K562 (cell line): ENCODE measurements around the gene CH25H. TPM values are rescaled to one million over a fixed set of nuclear protein-coding genes. Genes with fewer than 3 reads are reported as not detected.

Experiments
- ATAC-seq: fragments of 200-7000 bp; cut with Tn5 transposase; 3 replicates; pipeline ENCODE4 v1.9.1; 2020; ENCODE audit warnings: moderate library complexity
- BruUV-seq: library from RNA; stranded (reverse); fragments of 400-500 nt; replicated peaks from 2 replicates; lab custom pipeline; 2021; lab: Mats Ljungman, UMichigan
- CTCF ChIA-PET: fragments of 300-600 bp; formaldehyde crosslinking; extraction: SDS; loops from one replicate; lab custom pipeline; 2021; ENCODE audit warnings: low intra/inter-chr PET ratio; lab: Yijun Ruan, JAX
- POLR2A ChIA-PET: fragments of 300-600, 350-650 bp; sonication (Branson Sonifier 250); formaldehyde crosslinking; extraction: SDS; loops from one replicate; lab custom pipeline; 2021; ENCODE audit warnings: antibody characterized with exemption, inconsistent platforms; lab: Yijun Ruan, JAX
- DNase-seq, 4 experiments: peaks; one replicate each; pipeline versions ENCODE4 v3.0.0 to v3.0.0-alpha.2; 2011 to 2018; ENCODE audit warnings: low spot score in 3 of 4, mixed read lengths in 3 of 4; ENCODE audit errors: extremely low read depth in 1 of 4
- FAIRE-seq: peaks from 2 replicates; lab custom pipeline; 2011; peaks lifted over from hg19 to GRCh38; lab: Jason Lieb, UNC
- H2AFZ ChIP-seq: 2 replicates; pipeline ENCODE4 v1.6.0; 2011; ENCODE audit warnings: low read depth, low read length, control low read depth, inconsistent platforms
- H3K27ac ChIP-seq: fragments of 200-600 bp; 3 replicates; pipeline ENCODE4 v1.8.0; 2011; ENCODE audit warnings: low read depth, mild to moderate bottlenecking, control low read depth, inconsistent platforms, low read length, moderate library complexity, mixed read lengths; ENCODE audit errors: extremely low read depth
- H3K27me3 ChIP-seq, 2 experiments: fragments of 300-600 bp in 1 of 2; 2 replicates in 1 of 2; 3 replicates in 1 of 2; pipeline versions ENCODE4 v1.6.0 to v1.8.0; 2011; ENCODE audit warnings: inconsistent platforms in 2 of 2, low read length in 2 of 2, mild to moderate bottlenecking in 1 of 2, mixed read lengths in 1 of 2, moderate library complexity in 1 of 2; ENCODE audit not compliant: control insufficient read depth in 2 of 2, insufficient read depth in 2 of 2
- H3K36me3 ChIP-seq: fragments of 300-600 bp; 3 replicates; pipeline ENCODE4 v1.8.0; 2011; ENCODE audit warnings: mild to moderate bottlenecking, low read length, inconsistent platforms; ENCODE audit not compliant: control insufficient read depth, insufficient read depth
- H3K4me1 ChIP-seq, 2 experiments: fragments of 200-600 bp in 1 of 2; replicated peaks in 1 of 2; 2 replicates in 1 of 2; 3 replicates in 1 of 2; pipeline versions ENCODE4 v1.5.1 to v1.8.0; 2011; ENCODE audit warnings: inconsistent platforms in 2 of 2, low read length in 2 of 2, mild to moderate bottlenecking in 1 of 2, mixed read lengths in 1 of 2, moderate library complexity in 1 of 2; ENCODE audit not compliant: control insufficient read depth in 2 of 2, insufficient read depth in 2 of 2
- H3K4me2 ChIP-seq: 2 replicates; pipeline ENCODE4 v1.6.1; 2011; ENCODE audit warnings: low read length, control low read depth, inconsistent platforms, mixed read lengths; ENCODE audit not compliant: insufficient read depth
- H3K4me3 ChIP-seq: fragments of 200-600 bp; sonication (generic), shearing (Covaris generic); 2 replicates; pipeline ENCODE4 v1.5.1; 2016; ENCODE audit warnings: control low read depth, inconsistent platforms
- H3K79me2 ChIP-seq: fragments of 200-600 bp; 3 replicates; pipeline ENCODE4 v1.8.0; 2011; ENCODE audit warnings: low read length, inconsistent platforms; ENCODE audit not compliant: control insufficient read depth, insufficient read depth
- H3K9ac ChIP-seq, 2 experiments: 2 replicates each; pipeline versions ENCODE4 v1.6.0 to v1.6.1; 2011; ENCODE audit warnings: low read depth in 2 of 2, low read length in 2 of 2, control low read depth in 1 of 2, inconsistent platforms in 1 of 2, mild to moderate bottlenecking in 1 of 2, mixed read lengths in 1 of 2; ENCODE audit not compliant: insufficient read depth in 1 of 2
- H3K9me1 ChIP-seq: one replicate; pipeline ENCODE4 v1.6.0; 2011; ENCODE audit warnings: inconsistent platforms, mild to moderate bottlenecking, low read length, moderate library complexity; ENCODE audit not compliant: control insufficient read depth, insufficient read depth
- H3K9me3 ChIP-seq: replicated peaks from 2 replicates; pipeline ENCODE4 v1.5.1; 2011; ENCODE audit warnings: low read depth, low read length, inconsistent platforms; ENCODE audit not compliant: control insufficient read depth, insufficient read depth
- H4K20me1 ChIP-seq: replicated peaks from 2 replicates; pipeline ENCODE4 v1.6.1; 2011; ENCODE audit warnings: low read length, inconsistent platforms, mixed read lengths; ENCODE audit not compliant: control insufficient read depth, insufficient read depth
- ADNP ChIP-seq: fragments of 200-800 bp; sonication (Bioruptor generic); IDR thresholded peaks from 2 replicates; pipeline ENCODE4 v1.6.1; 2016; ENCODE audit warnings: missing genetic modification characterization, missing compliant biosample characterization
- BACH1 ChIP-seq: fragments of 200-800 bp; sonication (Bioruptor generic); IDR thresholded peaks from 2 replicates; pipeline ENCODE4 v1.6.1; 2016; ENCODE audit warnings: missing genetic modification characterization, missing compliant biosample characterization
- CBFA2T3 ChIP-seq: fragments of 450-650 bp; IDR thresholded peaks from 2 replicates; pipeline ENCODE4 v1.6.1; 2017
- EGR1 ChIP-seq: fragments of 450-650 bp; conservative IDR thresholded peaks from 2 replicates; pipeline ENCODE4 v1.6.1; 2017; ENCODE audit warnings: mild to moderate bottlenecking
- HOXB6 ChIP-seq: fragments of 250-450 bp; sonication (Bioruptor Pico); IDR thresholded peaks from 2 replicates; pipeline ENCODE4 v1.5.1; 2022; ENCODE audit warnings: mild to moderate bottlenecking, borderline replicate concordance
- KDM5B ChIP-seq: fragments of 200-600 bp; sonication (generic); IDR thresholded peaks from 2 replicates; pipeline ENCODE4 v1.6.1; 2012; ENCODE audit warnings: low read depth, mild to moderate bottlenecking, moderate library complexity, low read length, control low read depth, inconsistent platforms; ENCODE audit not compliant: insufficient replicate concordance
- NFE2 ChIP-seq: IDR thresholded peaks from 2 replicates; pipeline ENCODE4 v1.6.1; 2014; ENCODE audit warnings: antibody characterized with exemption, low read depth
- NR1H2 ChIP-seq: sonication (generic); formaldehyde crosslinking; IDR thresholded peaks from 2 replicates; pipeline ENCODE4 v1.4.0; 2020; ENCODE audit warnings: mild to moderate bottlenecking, missing genetic modification reagents
- PCBP2 ChIP-seq: fragments of 200-400 bp; formaldehyde crosslinking; IDR thresholded peaks from 2 replicates; pipeline ENCODE4 v1.6.1; 2018; ENCODE audit warnings: low read length, low read depth, mild to moderate bottlenecking, moderate library complexity; ENCODE audit not compliant: poor library complexity, severe bottlenecking
- POLR3G ChIP-seq: IDR thresholded peaks from 2 replicates; pipeline ENCODE4 v1.6.1; 2011; ENCODE audit not compliant: insufficient read length, insufficient replicate concordance; ENCODE audit errors: extremely low read depth
- PURB ChIP-seq: sonication (generic); formaldehyde crosslinking; IDR thresholded peaks from 2 replicates; pipeline ENCODE4 v1.9.0; 2021; ENCODE audit warnings: low read depth, mild to moderate bottlenecking, missing genetic modification reagents
- SMARCA5 ChIP-seq: fragments of 450-650 bp; IDR thresholded peaks from 2 replicates; pipeline ENCODE4 v1.6.1; 2016
- ZC3H4 ChIP-seq: sonication (generic); formaldehyde crosslinking; IDR thresholded peaks from 2 replicates; pipeline ENCODE4 v1.9.0; 2021; ENCODE audit warnings: missing genetic modification reagents, borderline replicate concordance
- ZFP1 ChIP-seq: fragments of 450-650 bp; formaldehyde crosslinking; IDR thresholded peaks from 2 replicates; pipeline ENCODE4 v1.4.0; 2020; ENCODE audit warnings: mild to moderate bottlenecking, mixed read lengths
- ZNF764 ChIP-seq: fragments of 250-450 bp; sonication (Bioruptor Pico); IDR thresholded peaks from 2 replicates; pipeline ENCODE4 v1.4.0; 2020; ENCODE audit warnings: low read depth, mild to moderate bottlenecking, moderate library complexity
- ZNF785 ChIP-seq: fragments of 250-450 bp; sonication (Bioruptor Pico); IDR thresholded peaks from 2 replicates; pipeline ENCODE4 v1.4.0; 2020; ENCODE audit warnings: mild to moderate bottlenecking
- WGBS: fragments of 100-300 bp; shearing (Covaris generic); methylation state at CpG from one replicate; pipeline ENCODE4 v1.1.6; 2016; ENCODE audit warnings: low coverage, mixed read lengths; ENCODE audit not compliant: insufficient coverage; ENCODE audit errors: missing lambda C conversion rate; 5-methylcytosine and 5-hydroxymethylcytosine counted together
- in situ Hi-C: fragments of 300-500 bp; cut with MboI; formaldehyde crosslinking; loops from 4 replicates; pipeline ENCODE4 v1.15.0; 2018; ENCODE audit warnings: inconsistent platforms, mixed read lengths
- intact Hi-C: fragments of 100-400 bp; cut with micrococcal nuclease; formaldehyde crosslinking; loops from 2 replicates; pipeline ENCODE4 v1.14.2; 2022
- polyA plus RNA-seq, 8 experiments: library from polyadenylated mRNA; depleted of rRNA in 4 of 8; stranded (reverse) in 5 of 8; unstranded in 3 of 8; fragments of >200 nt; fragmentation: Nextera tagmentation in 2 of 8; fragmentation: Illumina TruSeq in 1 of 8; extraction: Ambion mirVana in 2 of 8; extraction: Trizol in 1 of 8; gene quantifications; 2 replicates each; pipeline versions ENCODE4 v1.2.1 to v1.2.3, GENCODE V29; 2011 to 2014; ENCODE audit warnings: inconsistent platforms in 1 of 8, missing spikeins in 1 of 8
- total RNA-seq, 7 experiments: library from RNA; depleted of rRNA in 6 of 7; stranded (reverse); fragments of >200 nt in 6 of 7; fragmentation: Illumina TruSeq in 2 of 7; extraction: Trizol in 2 of 7; gene quantifications; 2 replicates each; pipeline versions ENCODE4 v1.2.1 to v1.2.3, GENCODE V29; 2011 to 2021; ENCODE audit warnings: low replicate concordance in 1 of 7
- TF ChIP-seq, protein P1 (sequence below): fragments of 450-650 bp; IDR thresholded peaks from 2 replicates; pipeline ENCODE4 v1.7.0; 2016; ENCODE audit warnings: borderline replicate concordance
- TF ChIP-seq, protein P2 (sequence below): fragments of 250-450 bp; sonication (Bioruptor Pico); IDR thresholded peaks from 2 replicates; pipeline ENCODE4 v1.5.1; 2021; ENCODE audit warnings: mild to moderate bottlenecking
- TF ChIP-seq, protein P3 (sequence below), 2 experiments: fragments of 450-650 bp; IDR thresholded peaks; 2 replicates each; pipeline ENCODE4 v1.6.1; 2016

CH25H gene
- total and polyA plus RNA-seq, 9 of the 15 experiments (the other 6 are each of a cell fraction or from before 2014, with no cell fraction given) = not detected

DNA sequence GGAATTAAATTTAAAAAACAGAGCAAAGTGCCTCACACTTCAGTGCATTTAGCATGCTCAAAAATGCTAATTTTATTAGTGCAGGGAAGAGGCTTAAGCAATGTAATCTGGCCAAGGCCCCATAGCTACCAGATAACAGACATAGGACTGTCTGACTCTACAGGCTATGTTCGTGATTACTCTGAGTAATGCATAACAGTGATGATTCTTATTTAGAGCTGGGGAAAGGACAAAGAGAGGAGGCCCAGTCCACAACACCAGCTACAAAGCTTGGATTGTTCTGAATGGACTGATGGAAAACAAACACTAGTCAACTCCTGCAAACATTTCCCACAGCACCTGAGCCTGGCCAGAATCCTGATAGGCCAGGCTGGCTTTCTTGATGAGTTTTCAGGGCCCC lies 8.4 kb upstream of the CH25H start:
- in situ Hi-C loops = loop anchor here (10.0 kb wide), 1 partner anchor 191 kb away; no protein-coding TSS in a partner anchor
- Histone ChIP-seq H3K4me1 (no peaks in the 10 kb centered on the region), H3K4me3 (no peak overlapping the region), H3K79me2 (no peaks in the 10 kb centered on the region), H3K9me1 (no peaks in the 10 kb centered on the region), H3K27me3 (peaks cover 0 to 4% of the 10 kb centered on the region in 2 experiments; a peak in 2 of 5 replicates), H2AFZ (no peak overlapping the region), H4K20me1 (no peaks in the 10 kb centered on the region), H3K9ac (no peak overlapping the region), H3K9me3 (no peaks in the 10 kb centered on the region), H3K36me3 (no peaks in the 10 kb centered on the region), H3K27ac (no peak overlapping the region), H3K4me2 (no peak overlapping the region)
- ChIA-PET CTCF (interaction anchor here (3.2 to 3.4 kb wide), 2 partner anchors 186 to 281 kb away, joined by 19 to 42 read pairs; no protein-coding TSS in a partner anchor), POLR2A (no interaction called here)
- intact Hi-C loops = no loop called here
- FAIRE-seq = no peak
- BruUV-seq = no TSS peak
- DNase-seq = no peak
- WGBS = 0% methylated on average over 1 of the region's 1 CpG
- TF ChIP-seq KDM5B = no peak
- no peak for TF ChIP-seq POLR3G
- no peak for TF ChIP-seq SMARCA5
- TF ChIP-seq CBFA2T3 = no peak
- TF ChIP-seq BACH1 (tag) = no peak
- TF ChIP-seq ZNF785 = no peak
- no peak for TF ChIP-seq ZFP1 (CRISPR knock-in tag)
- TF ChIP-seq HOXB6 = no peak
- no peak for TF ChIP-seq ADNP (tag)
- TF ChIP-seq, protein P1, sequence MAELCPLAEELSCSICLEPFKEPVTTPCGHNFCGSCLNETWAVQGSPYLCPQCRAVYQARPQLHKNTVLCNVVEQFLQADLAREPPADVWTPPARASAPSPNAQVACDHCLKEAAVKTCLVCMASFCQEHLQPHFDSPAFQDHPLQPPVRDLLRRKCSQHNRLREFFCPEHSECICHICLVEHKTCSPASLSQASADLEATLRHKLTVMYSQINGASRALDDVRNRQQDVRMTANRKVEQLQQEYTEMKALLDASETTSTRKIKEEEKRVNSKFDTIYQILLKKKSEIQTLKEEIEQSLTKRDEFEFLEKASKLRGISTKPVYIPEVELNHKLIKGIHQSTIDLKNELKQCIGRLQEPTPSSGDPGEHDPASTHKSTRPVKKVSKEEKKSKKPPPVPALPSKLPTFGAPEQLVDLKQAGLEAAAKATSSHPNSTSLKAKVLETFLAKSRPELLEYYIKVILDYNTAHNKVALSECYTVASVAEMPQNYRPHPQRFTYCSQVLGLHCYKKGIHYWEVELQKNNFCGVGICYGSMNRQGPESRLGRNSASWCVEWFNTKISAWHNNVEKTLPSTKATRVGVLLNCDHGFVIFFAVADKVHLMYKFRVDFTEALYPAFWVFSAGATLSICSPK = no peak
- TF ChIP-seq, protein P2, sequence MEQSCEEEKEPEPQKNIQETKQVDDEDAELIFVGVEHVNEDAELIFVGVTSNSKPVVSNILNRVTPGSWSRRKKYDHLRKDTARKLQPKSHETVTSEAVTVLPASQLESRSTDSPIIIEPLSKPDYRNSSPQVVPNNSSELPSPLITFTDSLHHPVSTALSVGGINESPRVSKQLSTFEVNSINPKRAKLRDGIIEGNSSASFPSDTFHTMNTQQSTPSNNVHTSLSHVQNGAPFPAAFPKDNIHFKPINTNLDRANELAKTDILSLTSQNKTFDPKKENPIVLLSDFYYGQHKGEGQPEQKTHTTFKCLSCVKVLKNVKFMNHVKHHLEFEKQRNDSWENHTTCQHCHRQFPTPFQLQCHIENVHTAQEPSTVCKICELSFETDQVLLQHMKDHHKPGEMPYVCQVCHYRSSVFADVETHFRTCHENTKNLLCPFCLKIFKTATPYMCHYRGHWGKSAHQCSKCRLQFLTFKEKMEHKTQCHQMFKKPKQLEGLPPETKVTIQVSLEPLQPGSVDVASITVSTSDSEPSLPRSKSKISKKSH (CRISPR knock-in tag) = no peak
- TF ChIP-seq ZNF764 (CRISPR knock-in tag) = no peak
- no peak for TF ChIP-seq NR1H2 (CRISPR knock-in tag)
- no peak for TF ChIP-seq EGR1
- no peak for TF ChIP-seq PCBP2
- no peak for TF ChIP-seq NFE2
- no peak for TF ChIP-seq PURB
- TF ChIP-seq ZC3H4 = no peak
- TF ChIP-seq, protein P3, sequence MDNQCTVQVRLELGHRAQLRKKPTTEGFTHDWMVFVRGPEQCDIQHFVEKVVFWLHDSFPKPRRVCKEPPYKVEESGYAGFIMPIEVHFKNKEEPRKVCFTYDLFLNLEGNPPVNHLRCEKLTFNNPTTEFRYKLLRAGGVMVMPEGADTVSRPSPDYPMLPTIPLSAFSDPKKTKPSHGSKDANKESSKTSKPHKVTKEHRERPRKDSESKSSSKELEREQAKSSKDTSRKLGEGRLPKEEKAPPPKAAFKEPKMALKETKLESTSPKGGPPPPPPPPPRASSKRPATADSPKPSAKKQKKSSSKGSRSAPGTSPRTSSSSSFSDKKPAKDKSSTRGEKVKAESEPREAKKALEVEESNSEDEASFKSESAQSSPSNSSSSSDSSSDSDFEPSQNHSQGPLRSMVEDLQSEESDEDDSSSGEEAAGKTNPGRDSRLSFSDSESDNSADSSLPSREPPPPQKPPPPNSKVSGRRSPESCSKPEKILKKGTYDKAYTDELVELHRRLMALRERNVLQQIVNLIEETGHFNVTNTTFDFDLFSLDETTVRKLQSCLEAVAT (IDR thresholded peaks at IDR 0.05) = no peak
- ATAC-seq = no peak
